Transverse colon (tissue), 3 donors: ENCODE data around the gene SLC16A4.

ENCODE experiments used
- EP300 ChIP-seq: sonication (generic); formaldehyde crosslinking; IDR thresholded peaks from one replicate; pipeline ENCODE4 v1.6.1; 2017; ENCODE audit warnings: antibody characterized with exemption, low read depth
- TF ChIP-seq, protein P1 (sequence below), 5 experiments: fragments of 200-600 bp in 3 of 5; fragments of 450-650 bp in 2 of 5; sonication (generic) in 3 of 5; IDR thresholded peaks; 1 replicate in 2 of 5; 2 replicates in 3 of 5; pipeline ENCODE4 v1.5.1; 2016 to 2017; ENCODE audit warnings: antibody characterized with exemption in 5 of 5, inconsistent platforms in 3 of 5, mild to moderate bottlenecking in 2 of 5, moderate library complexity in 1 of 5

DNA sequence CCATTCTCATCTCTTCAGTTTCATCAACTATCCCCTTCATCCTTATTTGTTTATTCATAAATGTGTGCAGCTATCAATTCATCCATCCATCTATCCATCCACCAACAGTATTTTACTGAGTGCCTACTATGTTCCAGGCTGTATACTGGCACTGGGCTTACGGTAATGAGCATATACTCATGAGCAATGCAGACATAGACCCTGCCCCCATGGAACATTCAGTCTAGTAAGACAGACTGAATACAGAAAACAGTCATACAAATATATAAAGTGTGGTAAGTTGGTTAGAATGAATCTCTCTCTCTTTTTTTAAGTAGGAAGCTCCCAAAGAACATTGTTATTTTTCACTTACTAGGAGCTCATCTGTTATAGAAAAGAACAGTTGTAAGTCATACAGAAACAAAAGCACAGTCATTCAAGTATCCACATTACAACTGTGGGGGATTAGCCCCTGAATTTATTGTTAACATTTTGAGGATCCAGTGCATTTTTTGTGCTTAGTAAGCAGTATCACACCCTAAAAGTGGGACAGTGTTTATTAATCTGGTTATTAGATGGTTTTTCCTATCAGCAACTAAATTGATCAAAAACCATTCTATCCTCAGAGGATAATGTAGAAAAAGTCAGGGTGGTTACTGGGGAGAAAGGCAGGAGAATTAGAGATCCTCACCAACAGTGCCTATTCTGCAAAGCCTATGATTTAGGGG is 3.6 kb downstream of the SLC16A4 start:
- TF ChIP-seq, protein P1, sequence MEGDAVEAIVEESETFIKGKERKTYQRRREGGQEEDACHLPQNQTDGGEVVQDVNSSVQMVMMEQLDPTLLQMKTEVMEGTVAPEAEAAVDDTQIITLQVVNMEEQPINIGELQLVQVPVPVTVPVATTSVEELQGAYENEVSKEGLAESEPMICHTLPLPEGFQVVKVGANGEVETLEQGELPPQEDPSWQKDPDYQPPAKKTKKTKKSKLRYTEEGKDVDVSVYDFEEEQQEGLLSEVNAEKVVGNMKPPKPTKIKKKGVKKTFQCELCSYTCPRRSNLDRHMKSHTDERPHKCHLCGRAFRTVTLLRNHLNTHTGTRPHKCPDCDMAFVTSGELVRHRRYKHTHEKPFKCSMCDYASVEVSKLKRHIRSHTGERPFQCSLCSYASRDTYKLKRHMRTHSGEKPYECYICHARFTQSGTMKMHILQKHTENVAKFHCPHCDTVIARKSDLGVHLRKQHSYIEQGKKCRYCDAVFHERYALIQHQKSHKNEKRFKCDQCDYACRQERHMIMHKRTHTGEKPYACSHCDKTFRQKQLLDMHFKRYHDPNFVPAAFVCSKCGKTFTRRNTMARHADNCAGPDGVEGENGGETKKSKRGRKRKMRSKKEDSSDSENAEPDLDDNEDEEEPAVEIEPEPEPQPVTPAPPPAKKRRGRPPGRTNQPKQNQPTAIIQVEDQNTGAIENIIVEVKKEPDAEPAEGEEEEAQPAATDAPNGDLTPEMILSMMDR (IDR thresholded peaks at IDR 0.05): no peak
- no peak for TF ChIP-seq EP300
